ENCODE results near the gene ZSCAN22.
"Not testable (repeated sequence)": the region's sequence is repeated elsewhere in the genome, so short reads cannot be mapped to it uniquely, and the experiment has no call there.

The ZSCAN22 gene

GRCh38 chr19:58374200-58374599 is 47.4 kb downstream of the ZSCAN22 start:
- DNase-seq (ENCODE audit: low spot score), result no peak

DNA sequence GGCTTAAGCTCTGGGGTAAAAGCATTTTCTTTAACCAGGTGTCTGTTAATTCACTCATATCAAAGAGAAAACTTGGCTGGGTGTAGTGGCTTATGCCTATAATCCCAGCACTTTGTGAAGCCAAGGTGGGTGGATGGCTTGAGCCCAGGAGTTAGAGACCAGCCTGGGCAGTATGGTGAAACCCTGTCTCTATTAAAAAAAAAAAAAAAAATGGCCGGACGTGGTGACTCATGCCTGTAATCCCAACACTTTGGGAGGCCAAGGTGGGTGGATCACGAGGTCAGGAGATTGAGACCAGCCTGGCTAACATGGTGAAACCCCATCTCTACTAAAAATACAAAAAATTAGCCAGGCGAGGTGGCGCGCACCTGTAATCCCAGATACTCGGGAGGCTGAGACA is 49.9 kb downstream of the ZSCAN22 start:
- DNase-seq (ENCODE audit: low spot score), result not testable (repeated sequence)

GRCh38 chr19:58379246-58379645 is 52.5 kb downstream of the ZSCAN22 start:
- DNase-seq (ENCODE audit: low spot score), result no peak

DNA sequence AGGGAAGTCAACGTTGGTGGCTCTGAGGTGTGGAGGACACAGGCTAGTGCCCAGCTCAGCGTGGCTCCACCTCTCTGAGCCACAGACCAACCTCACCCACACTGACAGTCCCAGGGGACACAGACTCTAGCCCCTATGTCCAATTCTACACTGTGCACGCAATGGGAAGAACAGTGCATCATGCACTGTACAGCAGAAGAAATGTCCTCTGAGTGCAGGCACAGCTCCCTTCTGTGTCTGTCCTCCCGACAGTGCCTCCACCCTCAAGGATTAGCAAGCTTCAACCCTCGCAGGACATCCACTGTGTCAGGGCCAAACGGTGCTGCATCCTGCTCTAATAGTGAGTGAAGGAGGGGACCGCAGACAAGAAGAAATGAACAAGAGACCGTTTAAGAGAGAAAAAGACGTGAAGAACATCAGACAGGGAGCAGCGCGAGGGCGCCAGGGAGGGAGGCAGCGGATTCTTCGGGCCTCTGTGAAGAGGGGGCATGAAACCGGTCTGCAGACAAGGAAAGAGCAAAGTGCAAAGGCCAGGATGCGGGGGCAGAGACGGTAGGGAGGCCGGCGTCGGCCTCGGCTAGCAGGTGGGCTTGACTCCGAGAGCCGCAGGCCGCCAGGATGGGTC is 53.4 kb downstream of the ZSCAN22 start:
- no peak for DNase-seq (ENCODE audit: low spot score)

DNA sequence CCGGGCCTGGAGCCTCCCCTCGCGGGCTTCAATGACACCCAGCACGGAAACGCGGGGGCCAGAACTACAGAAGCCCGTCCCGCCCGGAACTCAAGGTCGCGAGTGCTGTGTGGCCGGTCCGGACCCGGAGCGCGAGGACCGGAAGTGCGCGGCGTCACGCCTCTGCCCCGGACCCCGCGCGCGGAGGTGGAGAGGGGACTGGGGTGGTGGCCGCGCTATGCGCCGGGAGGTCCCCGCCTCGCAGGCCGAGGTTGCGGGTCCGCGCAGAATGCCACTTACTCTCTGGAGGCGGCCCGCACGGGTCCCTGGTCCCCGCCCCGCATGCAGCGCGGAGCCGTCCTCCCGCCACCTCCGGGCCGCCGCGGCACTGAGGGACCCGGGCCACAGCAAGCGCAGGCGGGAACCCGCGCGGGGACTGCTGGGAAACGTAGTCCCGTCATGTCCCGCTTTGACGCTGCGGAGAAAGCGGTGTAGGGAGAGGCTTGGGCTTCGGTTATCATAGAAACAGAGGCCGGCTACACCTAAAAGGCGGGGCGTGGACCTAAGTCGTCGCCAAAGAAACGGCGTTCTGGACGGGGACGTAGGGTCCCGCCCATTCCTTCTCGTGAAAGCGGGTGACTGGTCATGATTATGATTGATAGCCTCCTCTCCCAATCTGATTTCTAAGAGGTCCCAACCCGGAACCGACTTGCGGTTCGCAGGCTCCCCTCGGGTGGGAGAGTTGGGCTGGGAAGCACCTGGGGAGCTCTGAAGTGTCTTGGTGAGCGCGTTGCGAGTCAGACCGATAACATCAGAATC is 54.1 kb downstream of the ZSCAN22 start, which contains the start of gene ZNF837:
ZNF837 (minus strand) TSS at position 369 of the 798 bp plus-strand sequence. CDS start 11,698 bp downstream, outside the sequence.
- peak; percentile 100 for DNase-seq (ENCODE audit: low spot score)

DNA sequence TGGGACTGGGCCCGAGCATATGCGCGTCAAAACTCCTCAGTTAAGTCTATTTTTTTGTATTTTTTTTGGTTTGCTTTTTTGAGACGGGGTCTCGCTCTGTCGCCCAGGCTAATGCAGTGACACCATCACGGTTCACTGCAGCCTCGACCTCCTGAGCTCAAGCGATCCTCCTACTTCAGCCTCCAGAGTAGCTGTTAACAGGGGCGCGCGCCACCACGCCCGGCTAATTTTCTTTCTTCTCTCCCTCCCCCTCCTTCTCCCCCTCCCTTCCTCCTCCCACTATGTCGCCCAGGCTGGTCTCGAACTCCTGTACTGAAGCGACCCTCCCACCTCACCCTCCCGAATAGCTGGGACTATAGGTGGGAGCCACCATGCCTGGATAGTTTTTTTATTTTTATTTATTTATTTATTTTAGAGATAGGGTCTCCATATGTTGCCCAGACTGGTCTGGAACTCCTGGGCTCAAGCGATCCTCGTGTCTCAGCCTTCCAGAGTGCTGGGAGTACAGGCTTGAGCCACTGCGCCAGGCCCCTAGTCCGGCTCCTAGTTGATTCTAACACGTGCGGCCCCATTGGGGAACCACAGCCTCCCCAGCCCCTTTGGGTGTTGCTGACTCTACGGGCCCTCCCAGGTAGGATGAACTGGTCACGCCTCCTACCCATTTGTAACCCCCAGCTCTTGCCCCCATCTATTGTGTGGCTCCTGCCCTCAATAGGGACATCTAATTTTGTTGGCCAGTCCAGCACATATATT is 54.8 kb downstream of the ZSCAN22 start:
- DNase-seq (ENCODE audit: low spot score), result no peak

- DNase-seq (ENCODE audit: low spot score), result no peak
These were observed 56.3 kb downstream of the ZSCAN22 start for GRCh38 chr19:58382997-58383603.

DNA sequence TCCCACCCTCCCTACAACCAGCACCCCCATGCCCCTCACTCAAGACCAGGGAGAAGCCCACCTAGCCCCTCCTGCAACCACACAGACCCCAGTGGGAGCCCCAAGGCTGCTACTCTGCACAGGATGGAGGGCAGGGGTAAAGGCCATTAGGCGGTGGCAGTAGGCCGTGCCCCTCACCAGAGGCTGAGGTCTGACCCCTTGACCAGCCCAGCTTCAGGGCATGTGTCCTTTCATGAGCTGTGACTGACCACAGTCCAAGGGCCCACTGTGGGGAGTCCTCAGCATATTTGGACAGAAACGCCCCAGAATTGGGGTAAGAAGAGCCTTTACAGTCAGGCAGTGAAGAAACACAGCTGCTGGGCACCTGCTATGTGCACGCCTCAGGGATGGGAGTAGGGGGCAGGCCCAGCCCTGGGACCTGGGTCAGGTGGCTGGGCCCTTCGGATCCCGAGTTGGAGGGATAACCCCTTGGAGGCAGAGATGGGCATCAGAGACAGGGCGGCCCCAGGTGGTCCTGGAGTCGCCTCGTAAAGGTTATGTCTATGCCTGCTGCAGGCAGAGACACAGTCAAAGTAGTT is 58.6 kb downstream of the ZSCAN22 start:
- no peak for DNase-seq (ENCODE audit: low spot score)

- DNase-seq (ENCODE audit: low spot score), result no peak
These were observed 59.2 kb downstream of the ZSCAN22 start for GRCh38 chr19:58385891-58386575.

DNA sequence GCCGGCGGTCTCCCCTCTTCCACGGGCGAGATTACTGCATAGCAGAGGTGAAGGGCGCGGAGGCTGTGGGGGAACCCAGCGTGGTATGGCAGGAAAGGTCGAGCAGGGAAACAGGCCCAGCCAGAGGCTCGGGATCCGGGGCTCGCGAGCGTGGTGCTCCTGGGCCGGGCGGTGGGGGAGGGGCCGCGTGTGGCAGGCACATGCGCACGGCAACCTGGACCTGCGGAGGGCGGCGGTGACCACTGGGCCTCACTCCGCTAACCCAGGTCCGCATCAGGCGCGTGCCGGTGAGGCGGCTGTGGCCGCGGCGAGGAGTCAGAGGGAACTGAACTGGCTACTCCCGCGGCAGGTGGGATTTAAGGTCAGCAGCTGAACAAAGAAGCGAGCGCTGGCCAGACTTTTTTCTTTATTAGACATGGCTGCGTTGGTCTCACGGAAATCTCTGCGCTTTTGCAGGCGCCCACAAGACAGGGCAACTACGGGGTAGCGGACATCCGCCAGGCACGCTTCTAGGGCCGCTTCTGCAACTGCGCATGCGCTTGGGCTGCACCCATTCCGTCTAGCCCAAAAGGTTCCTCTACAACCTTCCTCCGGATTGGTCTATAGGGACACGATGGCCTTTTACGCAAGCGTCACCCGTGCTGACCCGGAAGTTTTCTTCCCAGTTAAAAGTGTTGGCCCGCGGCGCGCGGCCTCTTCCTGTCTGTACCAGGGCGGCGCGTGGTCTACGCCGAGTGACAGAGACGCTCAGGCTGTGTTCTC is 60.0 kb downstream of the ZSCAN22 start, which contains the start of gene RPS5:
RPS5 (plus strand) TSS at position 694 of the 762 bp plus-strand sequence. CDS start 869 bp downstream, outside the sequence.
- peak; percentile 99 for DNase-seq (ENCODE audit: low spot score)

- DNase-seq (ENCODE audit: low spot score), result no peak
These were observed 60.8 kb downstream of the ZSCAN22 start for GRCh38 chr19:58387338-58388174.

- DNase-seq (ENCODE audit: low spot score), result no peak
These were observed 61.4 kb downstream of the ZSCAN22 start for GRCh38 chr19:58388175-58388526.

All from NAMALWA (cell line).